ENCODE data around the gene CCN5. TPM values are rescaled to one million over a fixed set of nuclear protein-coding genes. Genes with fewer than 3 reads are reported as not detected.
A peak's percentile ranks its signal among the peaks of the same experiment; 100 is the strongest.
"Not testable (repeated sequence)": the region's sequence is repeated elsewhere in the genome, so short reads cannot be mapped to it uniquely, and the experiment has no call there.

Gene CCN5, protein sequence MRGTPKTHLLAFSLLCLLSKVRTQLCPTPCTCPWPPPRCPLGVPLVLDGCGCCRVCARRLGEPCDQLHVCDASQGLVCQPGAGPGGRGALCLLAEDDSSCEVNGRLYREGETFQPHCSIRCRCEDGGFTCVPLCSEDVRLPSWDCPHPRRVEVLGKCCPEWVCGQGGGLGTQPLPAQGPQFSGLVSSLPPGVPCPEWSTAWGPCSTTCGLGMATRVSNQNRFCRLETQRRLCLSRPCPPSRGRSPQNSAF
- 1.9 TPM for total RNA-seq

DNA sequence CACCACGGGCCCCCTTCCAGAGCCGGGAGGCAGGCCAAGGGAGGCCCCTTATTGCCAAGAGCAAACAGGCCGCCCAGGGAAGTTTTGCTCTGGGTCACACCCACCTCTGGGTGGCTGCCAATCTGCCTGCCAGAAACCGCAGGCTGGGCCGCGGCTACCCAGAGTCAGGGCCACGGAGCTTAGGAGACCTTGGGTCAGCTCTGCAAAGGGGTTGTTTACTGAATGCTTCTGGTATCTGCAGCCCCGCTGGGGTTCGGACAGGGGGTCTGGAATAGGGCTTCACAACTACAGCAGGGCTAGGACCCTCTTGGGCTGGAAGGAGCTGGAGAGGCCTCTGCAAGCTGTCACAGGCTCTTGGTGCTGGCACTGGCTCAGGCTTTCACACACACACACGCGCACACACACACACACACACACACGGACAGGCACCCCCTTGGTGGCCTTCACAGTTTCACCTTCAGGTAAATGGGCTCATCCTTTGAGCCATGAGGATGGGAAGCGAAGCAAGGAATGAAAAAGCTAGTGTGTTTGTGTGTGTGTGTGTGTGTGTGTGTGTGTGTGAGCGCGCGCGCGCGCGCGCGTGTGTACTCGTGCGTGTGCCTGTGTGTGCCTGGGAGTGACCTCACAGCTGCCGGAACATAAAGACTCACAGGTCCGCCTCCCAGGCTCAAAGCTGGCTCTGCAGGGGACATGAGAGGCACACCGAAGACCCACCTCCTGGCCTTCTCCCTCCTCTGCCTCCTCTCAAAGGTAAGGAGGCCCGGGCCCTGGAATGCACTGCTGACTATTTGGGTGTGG is at the start of gene CCN5:
TSS of gene CCN5 (plus strand) at position 669 of the 798 bp plus-strand sequence. CDS start at position 691, 22 bp downstream.
- peak; percentile 65 for ATAC-seq

DNA sequence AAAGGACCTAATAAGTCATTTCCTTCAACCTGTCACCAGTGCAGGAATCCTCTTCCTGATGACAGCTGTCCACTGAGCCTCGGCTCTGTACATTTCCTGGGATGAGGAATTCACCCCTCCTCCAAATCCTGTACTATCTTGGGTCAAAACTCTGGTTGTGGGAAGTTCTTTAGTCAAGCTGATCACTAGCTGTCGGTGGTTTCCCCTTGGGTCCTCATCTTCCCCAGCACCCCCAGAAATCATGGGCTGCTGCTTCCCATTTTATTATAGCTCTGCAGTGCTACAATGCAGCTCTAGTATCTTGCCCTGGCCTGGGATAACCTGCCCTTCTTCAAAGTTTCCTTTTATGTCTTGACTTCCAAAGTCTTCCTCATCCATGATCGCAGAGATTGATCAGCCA is 49.1 kb upstream of the CCN5 start:
- no peak for ATAC-seq

DNA sequence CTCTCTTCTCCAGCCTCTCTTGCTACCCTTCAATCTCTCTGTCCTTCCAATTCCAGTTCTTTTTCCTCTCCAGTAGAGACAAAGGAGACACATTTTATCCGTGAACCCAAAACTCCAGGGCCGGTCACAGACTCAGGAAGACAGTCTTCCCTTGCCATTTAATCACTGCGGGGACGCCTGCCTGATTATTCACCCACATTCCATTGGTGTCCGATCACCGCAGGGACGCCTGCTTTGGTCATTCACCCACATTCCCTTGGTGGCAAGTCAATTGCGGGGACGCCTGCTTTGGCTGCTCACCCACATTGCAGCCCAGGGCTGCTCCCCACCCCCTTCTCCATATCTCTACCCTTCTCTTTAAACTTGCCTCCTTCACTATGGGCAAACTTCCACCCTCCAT is 44.3 kb upstream of the CCN5 start:
- not testable (repeated sequence) for ATAC-seq

DNA sequence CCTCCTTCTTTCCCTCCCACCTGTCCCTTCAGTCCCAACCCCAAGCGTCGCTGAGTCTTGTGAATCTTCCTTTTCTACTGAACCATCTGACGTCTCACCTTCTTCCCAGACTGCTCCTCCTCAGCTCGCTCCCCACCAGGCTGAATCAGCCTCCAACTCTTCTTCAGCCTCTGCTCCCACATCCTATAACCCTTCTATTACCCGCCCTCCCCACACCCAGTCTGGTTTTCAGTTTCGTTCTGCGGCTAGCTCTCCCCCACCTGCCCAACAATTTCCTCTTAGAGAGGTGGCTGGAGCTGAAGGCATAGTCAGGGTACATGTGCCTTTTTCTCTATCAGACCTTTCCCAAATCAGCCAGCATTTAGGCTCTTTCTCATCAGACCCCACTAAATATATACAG is 43.6 kb upstream of the CCN5 start:
- ATAC-seq: not testable (repeated sequence)

DNA sequence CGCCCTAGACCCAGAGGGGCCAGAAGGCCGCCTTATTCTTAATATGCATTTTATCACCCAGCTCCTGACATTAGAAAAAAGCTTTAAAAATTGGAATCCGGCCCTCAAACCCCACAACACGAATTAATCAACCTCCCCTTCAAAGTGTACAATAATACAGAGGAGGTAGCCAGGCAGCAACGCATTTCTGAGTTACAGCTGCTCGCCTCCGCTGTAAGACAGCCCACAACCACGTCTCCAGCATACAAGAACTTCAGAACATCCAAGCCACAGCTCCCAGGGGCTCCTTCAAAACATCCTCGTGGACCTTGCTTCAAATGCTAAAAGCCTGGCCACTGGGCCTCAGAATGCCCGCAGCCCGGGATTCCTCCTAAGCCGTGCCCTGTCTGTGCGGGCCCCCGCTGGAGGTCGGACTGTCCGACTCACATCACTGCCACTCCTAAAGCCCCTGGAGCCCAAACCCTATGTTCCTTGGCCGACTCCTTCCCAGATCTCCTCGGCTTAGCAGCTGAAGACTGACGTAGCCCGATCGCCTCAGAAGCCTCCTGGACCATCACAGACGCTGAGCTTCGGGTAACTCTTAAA is 42.8 kb upstream of the CCN5 start:
- ATAC-seq: not testable (repeated sequence)

DNA sequence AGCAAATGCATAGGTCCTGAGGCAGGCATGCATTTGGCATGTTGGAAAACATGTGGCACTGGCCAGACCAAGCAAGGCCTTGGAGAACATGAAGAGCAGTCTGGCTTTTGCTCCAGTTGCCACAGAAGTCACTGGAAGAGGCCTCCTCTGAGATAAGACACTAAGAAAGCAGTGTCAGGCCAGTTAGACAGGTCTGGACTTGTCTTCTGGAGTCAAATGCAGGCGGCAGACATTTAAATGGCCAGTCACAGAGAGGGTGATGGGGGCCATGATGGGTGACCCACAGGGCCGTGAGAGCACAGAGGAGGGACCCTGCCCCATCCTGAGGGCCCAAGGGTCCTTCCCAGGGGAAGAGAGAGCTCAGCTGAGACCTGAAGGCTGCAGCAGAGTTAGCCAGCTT is 36.9 kb upstream of the CCN5 start:
- no peak for ATAC-seq

DNA sequence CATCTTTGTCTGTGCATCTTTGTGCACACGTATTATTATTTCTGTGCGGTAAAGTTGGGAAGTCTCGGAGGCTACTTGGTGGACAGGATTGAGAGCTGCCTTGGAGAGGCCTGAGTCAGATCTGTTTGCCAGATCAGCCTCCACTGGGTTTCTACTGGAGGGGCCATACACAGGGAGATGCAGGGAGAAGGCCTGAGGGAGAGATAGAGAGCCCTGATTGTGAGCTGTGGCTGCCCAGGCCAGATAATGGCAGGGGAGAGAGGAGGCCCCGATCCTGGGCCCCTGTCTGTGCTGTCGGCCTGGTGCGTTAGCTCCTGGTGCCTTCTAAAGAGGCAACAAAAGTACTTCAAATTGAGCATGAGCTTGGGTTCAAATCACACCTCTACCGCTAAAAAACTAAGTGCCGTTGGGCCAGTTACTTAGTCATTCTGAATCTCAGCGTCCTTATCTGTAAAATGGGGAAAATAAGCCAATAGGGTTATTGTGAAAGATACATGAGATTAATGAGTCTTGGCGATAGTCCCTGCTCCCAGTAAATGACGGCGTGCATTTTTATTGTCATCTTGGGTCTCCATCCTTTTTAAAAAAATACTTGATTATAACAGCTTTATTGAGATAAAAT is 36.1 kb upstream of the CCN5 start:
- ATAC-seq: no peak

DNA sequence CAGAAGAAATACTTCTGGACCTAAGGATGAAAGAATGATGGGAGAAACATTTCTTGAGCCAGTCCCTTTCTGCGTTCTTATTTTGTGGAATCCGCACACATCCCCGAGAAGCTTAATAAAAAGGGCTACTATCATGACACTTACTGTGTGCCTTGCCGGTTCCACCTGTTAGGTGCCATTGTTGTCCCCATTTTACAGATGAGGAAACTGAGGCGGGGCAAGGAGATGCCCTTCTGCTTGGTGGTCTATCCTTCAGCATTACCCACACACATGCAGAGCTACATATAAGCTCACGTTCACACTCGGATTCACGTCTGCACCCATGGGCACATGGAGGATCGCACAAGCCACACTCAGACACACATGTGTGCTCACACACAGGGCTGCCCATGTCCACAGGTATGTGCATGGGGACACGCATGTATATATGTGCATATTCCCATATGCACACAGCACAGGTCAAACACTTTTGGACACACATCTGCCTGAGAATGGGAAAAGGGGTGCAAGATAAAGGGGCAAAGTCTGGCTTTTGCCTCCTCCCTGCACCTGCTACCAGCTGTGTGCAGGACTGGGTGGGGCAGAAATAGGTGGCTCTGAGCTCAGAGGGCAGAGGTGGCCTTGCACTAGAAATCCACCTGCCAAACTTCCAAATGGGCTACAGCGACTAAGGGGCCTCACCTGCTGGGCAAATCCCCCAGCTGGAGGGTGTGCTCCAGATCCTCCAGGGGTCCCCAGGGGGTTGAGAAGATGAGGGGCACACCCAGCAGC is 33.2 kb upstream of the CCN5 start:
- ATAC-seq: no peak

DNA sequence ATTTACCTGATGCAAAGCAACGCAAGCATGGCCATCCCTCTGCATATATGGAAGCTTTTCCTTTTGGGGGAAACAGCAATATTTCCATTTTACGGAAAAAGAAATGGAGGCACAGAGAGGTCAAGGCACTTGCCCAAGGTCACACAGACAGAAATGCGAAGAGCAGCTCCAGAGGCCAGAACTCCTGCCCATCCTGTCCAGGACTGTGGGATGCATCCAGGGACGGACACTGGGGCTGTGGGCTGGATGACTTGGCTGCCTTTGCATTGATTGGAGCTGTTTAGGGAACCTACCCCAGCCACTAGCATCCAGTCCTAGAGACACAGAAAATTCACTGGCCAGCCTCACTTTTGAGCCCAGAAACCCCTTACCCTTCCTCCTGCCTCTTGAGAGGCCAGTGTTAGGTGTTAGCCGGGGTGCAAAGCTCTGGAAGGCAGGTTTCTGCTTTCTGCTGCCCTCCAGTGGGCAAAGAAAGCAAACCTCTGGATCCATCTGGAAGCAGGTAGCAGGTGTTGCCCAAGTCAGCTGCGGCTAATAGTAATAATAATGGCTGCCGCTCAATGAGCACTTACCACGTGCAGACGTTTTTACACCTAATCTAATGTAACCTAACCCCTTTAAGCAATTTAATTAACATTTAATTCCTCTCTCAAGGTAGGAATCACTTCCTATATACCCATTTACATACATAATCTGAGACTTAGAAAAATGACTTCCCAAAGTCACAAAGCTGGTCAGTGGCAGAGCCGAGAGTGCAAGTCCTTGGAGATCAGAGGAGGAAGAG is 31.7 kb upstream of the CCN5 start:
- ATAC-seq: peak; percentile 75

DNA sequence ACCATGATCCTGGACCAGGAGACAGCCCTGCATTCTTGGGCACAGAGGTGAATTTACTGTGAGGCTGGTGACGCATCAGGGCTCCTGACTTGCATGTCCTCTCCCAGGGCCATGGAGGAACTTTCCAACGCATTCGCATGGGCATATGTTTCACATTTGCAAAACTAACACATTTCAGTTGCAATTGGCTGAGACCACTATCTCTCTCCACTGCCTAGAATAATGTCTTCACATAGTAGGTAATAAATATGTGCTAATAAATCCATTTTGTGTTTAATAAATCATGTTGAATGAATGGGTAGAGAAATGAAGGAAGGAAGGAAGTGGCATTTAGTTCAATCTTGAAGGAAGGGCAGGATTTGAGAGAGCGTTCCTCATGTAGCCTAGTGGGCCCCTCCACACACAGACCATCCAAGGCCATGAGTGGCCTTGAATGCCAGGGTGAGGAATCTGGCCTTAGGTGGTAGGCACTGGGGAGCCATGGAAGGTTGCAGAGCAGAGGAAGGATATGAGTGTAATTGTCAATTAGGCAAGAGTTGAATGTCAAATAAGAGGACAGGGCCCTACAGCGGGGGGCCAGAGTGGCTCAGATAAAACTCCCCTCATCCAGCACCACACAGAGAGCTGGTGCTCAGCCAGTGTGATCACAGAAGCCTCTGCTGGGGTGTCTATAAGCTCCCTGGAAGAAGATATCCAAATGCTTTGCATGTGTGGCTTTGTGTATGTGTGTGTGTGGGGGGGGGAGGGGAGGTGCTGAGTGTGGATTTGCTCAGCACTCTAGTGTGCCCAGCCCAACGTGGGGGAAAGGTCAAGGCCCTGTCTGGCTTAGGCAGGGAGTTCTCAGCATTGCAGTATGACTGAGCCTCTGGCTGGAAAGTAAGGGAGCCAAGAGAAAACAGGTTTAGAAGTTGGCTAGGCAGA is 30.9 kb upstream of the CCN5 start:
- ATAC-seq: peak; percentile 55

DNA sequence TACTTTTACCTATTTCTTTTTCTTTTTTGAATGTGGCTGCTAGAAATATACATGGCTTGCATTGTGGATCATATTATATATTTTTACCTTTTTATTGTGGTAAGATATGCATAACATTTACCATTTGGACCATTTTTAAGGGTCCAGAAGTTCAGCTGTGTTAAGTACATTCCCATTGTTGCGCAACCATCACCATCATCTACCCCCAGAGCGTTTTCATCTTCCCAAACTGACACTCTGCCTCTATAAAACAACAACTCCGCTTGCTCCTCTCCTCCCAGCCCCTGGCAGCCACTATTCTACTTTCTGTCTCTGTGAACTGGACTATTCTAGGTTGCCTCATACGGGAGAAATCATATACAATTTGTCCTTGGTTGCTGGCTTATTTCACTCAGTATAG is 28.2 kb upstream of the CCN5 start:
- no peak for ATAC-seq

DNA sequence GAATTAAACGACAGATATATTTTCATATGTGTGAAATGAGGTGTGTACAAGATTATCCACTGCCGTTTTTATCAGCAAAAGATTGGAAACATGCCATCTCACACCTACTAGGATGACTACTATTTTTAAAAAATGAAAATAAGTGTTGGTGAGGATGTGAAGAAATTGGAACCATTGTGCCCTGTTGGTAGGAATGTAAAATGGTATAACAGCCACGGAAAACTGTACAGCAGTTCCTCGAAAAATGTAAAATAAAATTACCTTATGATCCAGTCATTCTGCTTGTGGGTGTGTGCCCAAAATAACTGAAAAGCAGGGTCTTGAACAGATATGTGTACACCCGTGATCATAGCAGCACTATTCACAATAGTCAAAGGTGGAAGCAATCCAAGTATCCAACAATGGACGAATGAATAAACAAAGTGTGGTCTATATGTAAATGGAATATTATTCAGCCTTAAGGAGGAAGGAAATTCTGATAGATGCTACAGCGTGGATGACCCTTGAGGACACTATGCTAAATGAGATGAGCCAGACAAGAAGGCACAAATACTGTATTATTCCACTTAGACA is 27.0 kb upstream of the CCN5 start:
- ATAC-seq: no peak

DNA sequence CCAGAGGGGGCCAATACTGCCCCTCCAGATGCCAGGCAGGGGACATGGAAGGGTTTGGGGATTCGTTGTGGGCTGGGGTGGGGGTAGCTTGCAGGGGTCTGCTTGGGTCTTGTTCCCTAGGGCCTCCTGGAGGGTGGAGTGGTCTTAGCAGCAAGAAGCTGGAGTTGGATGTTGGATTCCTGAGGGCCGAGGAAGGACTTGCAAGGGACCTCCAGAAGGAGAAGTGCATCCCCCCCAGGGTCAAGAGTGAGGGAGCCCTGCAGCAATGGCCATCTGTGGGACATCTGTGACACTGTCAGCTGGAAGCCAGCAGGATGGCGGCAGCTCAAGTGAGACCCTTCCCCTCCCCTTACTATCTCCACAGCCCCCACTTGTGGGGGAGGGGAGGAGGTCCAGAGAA is 25.4 kb upstream of the CCN5 start:
- ATAC-seq: no peak

DNA sequence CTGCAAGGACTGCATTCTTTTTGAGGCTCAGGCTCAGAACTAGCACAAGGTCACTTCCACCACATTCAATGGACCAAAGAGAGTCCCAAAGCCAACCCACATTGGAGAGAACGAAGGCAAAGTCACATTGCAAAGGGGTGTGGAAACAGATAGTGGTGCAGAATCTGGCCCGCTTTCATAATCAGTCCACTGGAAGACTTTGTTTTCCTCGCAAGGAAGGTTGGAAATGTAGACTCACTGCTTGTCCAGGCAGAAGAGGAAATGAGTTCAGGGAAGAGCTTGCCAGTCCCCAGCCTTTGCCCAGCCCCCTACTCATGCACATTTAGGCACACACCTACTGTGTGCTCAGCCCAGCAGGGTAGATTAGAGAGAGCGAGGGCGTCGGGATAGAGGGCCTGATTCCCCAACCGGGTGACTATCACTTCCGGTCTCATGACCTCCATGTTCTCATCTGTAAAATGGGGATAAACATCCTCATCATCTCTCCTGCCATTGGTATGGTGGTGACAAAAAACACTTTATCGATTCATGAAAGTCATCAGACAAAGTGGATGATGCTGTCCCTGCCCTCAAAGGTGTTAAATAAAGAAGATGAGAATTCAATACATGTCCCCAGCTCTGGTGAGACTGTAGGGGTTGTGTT is 24.3 kb upstream of the CCN5 start:
- no peak for ATAC-seq

DNA sequence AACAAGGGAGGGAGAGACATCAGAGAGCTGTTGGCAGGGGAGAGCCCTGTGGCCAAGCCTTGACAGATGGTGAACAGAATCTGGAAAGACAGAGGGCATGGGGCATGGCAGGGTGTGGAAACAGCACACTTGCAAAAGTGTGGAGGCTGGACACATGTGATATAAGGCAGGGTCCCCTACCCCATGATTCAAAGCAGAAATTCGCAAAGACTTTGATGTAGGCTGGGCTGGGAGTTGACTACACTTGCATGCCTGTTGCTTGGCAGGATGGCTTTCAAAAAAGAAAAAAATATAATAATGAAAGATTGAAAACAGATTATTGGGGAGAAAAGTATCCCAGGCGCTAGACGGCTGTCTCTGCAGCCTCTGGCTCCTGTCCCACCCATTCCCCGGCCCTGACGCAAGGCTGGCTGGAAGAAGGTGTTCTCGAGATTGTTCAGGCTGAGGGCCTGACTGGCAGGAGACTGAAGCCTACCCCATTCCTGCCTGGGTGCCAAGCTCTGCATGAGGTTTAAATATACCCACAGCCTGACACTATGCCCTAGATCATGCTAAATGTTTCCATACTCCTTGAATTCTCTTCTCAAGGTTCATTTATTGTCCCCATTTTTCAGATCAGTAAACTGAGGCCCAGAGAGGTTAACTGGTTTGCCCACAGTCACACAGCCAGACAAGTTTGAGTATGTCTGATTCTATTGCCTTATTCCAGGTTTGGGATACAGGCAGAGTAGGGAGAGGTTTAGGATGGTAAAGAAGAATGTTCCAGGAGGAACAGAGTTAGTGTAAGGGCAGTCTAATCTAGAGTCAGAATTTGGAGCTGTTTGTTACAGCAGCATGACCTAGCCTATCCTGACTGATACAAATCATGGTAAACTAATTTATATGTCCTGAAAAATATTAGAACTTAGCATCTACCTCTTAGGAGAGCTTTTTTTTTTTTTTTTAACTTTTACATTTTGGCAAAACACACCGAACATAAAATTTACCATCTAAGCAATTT is 23.4 kb upstream of the CCN5 start:
- ATAC-seq: no peak

DNA sequence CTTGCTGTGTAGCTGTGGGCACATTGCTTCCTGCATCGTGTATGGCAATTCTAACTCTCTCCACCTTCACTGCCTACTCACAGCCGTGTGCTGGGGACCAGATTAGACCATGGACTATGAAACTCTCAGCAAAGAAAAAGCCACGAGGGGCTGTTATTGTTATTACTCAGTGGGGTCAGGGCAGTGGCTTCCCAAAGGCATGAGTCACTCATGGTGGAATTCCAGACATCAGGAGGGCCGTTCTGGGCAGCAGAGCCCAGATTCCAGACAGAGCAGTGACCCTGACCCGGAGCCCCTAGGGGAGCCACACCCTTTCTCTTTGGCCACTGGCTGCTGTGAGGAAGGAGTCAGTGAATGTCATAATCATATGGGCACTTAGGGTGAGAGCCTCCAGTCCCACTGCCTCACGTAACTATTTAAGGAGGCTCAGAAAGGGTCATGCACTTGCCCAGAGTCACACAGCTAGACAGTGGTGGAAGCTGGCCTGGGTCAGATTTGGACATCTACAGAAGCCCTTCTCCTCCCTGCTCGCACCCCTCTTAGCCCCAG is 22.2 kb upstream of the CCN5 start:
- ATAC-seq: peak; percentile 62

DNA sequence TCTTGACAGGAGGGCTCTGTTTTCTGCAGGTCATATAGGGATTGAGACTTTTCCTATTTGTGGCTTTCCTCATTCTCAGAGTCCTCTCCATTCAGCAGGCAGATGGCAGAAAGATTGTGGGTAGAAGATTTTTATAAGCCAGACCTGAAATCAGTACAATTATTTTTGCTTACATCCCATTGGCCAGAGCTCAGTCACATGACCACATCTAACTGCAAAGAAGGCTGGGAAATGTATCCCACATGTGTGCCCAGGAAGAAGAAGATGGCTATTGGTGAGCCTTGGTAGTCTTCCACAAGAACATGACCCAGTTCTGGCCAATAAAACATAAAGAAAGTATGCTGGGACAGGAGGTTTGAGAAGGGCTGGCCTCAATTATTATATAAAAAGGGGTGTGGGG is 21.5 kb upstream of the CCN5 start:
- no peak for ATAC-seq

DNA sequence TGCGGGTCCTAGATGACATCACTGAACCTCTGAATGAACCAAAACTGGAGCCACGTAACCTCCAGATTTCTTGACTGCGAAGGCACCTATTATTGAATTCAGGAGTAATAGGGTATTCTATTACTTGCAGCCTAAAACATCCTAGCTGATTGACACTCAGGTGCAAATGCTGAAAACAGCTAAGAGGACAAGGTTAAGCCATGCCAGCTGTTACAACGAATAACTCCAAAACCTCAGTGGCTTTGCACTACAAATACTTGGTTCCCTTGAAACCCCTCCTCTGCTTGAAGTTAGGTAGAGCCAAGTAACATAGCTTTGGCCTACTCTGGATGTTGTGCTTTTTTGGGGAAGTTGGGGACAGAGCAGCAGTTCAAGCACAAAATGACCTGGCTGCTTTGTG is 21.0 kb upstream of the CCN5 start:
- no peak for ATAC-seq
